Left cardiac atrium (tissue), 4 donors: Measurements from ENCODE around the gene ADAMTS3. TPM values are rescaled to one million over a fixed set of nuclear protein-coding genes. Genes with fewer than 3 reads are reported as not detected.

Experiments
- ATAC-seq, 2 donors: fragments of 200-7000 bp; cut with Tn5 transposase; one replicate each; pipeline ENCODE4 v1.9.1; 2020; ENCODE audit warnings: mild to moderate bottlenecking in 2 of 2, moderate library complexity in 2 of 2
- DNase-seq: peaks from one replicate; pipeline ENCODE4 v3.0.0-alpha.2; 2020
- intact Hi-C, 2 donors: fragments of 100-400 bp; cut with DNase I; formaldehyde crosslinking; loops; one replicate each; pipeline versions ENCODE4 v1.14.1 to v1.15.1; 2022 to 2023
- total RNA-seq, 2 donors: library from RNA; stranded (reverse); fragmentation: NEBNext Ultra II Directional; extraction: Animal tissue kit (Norgen Biotek cat#: 25700); gene quantifications; one replicate each; pipeline ENCODE4 v1.2.1, GENCODE V29; 2021
- donor health status: DM: no; HTN: yes; CAD: no.
- donor health status: DM: no; HTN: yes; CAD: no; lungs with severe emphysema.
- donor health status: DM: yes; HTN: yes; CAD: no.
- donor health status: Dilated cardiomyopathy.

Gene ADAMTS3
- total RNA-seq, 2 donors from 2014 or later = 1.2 to 1.7 TPM

GRCh38 chr4:72274251-72274650 lies 294.8 kb downstream of the ADAMTS3 start:
- DNase-seq (no peak), ATAC-seq (no peak)
- intact Hi-C loops = no loop called here

- no peak for DNase-seq
- intact Hi-C loops = no loop called here
- no peak for ATAC-seq
Measured at GRCh38 chr4:72255269-72255668, 313.8 kb downstream of the ADAMTS3 start.

GRCh38 chr4:72243641-72244040 lies 325.4 kb downstream of the ADAMTS3 start:
- DNase-seq (no peak), ATAC-seq (no peak)
- intact Hi-C loops = no loop called here

GRCh38 chr4:72239487-72240116 lies 329.4 kb downstream of the ADAMTS3 start:
- DNase-seq (no peak), ATAC-seq (no peak)
- intact Hi-C loops = no loop called here
